ENCODE data around the gene NR6A1. TPM values are rescaled to one million over a fixed set of nuclear protein-coding genes. Genes with fewer than 3 reads are reported as not detected.

Gene NR6A1
- total RNA-seq, 4 donors from 2014 or later: 1.7 to 8.4 (median 5.5) TPM

DNA sequence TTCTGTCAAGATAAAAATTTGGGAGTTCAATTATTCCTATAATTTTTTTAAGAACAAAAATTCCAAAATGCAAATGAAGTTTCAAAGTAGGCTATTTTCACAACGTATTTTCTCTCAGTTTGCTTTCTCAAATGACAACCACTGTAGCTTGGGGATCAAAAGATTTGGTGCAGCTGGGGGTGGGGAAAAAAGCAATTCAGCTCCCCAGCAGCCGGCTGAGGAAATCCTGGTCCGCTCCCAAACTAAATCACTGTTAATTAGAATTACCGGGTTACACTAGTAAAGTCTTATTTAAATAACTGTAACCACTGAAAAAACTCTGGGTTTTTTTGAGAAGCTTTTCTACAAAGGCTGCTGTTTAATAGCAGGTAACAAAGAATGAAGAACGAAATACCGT lies 5.7 kb downstream of the NR6A1 start:
- no peak for DNase-seq (ENCODE audit: low spot score in 2 of 2)

DNA sequence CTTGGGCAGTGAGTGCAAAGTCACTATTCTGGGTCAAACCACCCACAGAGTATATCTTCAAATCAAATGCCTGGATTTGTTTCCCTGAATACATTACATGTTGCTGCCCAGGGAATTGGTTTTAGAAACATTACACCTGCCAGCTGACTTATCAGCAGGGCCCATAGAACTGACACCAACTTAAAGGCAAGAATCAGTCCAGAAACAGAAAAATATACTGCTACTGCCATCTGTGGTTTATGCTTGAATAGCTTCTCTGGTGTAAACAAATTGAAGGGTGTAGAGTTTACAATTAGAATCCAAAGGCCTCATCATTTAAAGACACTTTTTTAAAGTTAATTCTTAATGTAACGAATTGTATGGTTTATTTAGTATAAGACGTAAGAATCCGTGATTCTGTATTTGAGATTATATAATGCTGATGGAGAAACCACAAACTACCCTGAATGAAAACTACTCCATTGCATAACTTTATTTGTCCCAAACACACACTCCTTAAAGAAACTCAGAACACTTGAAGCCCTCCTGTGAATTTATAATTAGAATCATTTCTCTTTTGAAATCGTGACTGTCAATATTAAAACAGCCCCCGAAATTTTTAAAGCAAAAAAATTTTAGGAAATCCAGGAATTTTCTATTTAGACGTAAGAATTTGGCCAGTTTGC lies 6.2 kb downstream of the NR6A1 start:
- TF ChIP-seq, protein P1, sequence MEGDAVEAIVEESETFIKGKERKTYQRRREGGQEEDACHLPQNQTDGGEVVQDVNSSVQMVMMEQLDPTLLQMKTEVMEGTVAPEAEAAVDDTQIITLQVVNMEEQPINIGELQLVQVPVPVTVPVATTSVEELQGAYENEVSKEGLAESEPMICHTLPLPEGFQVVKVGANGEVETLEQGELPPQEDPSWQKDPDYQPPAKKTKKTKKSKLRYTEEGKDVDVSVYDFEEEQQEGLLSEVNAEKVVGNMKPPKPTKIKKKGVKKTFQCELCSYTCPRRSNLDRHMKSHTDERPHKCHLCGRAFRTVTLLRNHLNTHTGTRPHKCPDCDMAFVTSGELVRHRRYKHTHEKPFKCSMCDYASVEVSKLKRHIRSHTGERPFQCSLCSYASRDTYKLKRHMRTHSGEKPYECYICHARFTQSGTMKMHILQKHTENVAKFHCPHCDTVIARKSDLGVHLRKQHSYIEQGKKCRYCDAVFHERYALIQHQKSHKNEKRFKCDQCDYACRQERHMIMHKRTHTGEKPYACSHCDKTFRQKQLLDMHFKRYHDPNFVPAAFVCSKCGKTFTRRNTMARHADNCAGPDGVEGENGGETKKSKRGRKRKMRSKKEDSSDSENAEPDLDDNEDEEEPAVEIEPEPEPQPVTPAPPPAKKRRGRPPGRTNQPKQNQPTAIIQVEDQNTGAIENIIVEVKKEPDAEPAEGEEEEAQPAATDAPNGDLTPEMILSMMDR (IDR thresholded peaks at IDR 0.05): peak in 4 of 5 experiments; percentile 13 to 28 (median 23)
- no peak for TF ChIP-seq POLR2A (IDR thresholded peaks at IDR 0.05)
- TF ChIP-seq EP300 (IDR thresholded peaks at IDR 0.05): no peak
- Histone ChIP-seq H3K9me3 (no peaks in the 10 kb centered on the region), H3K27ac (no peak overlapping the region), H3K4me3 (no peak overlapping the region), H3K4me1 (peaks cover 0 to 25% (median 8%) of the 10 kb centered on the region in 4 donors), H3K36me3 (no peaks in the 10 kb centered on the region), H3K27me3 (peaks cover 0 to 13% of the 10 kb centered on the region in 2 donors)
- DNase-seq (ENCODE audit: low spot score in 2 of 2): no peak
- 77 to 86% methylated on average over 6 of the region's 6 CpGs for WGBS, 2 donors

More for the DNA sequence above, 5.7 kb downstream of the NR6A1 start:
- H3K36me3 ChIP-seq: no peaks in the 10 kb centered on the region
- no peak for TF ChIP-seq EP300 (IDR thresholded peaks at IDR 0.05)
- TF ChIP-seq, protein P1 (IDR thresholded peaks at IDR 0.05): no peak
- no peak for TF ChIP-seq POLR2A (IDR thresholded peaks at IDR 0.05)
- WGBS, 2 donors: 82 to 87% methylated on average over 6 of the region's 6 CpGs
- no peak overlapping the region for H3K4me3 ChIP-seq
- H3K4me1 ChIP-seq: peaks cover 0 to 30% (median 10%) of the 10 kb centered on the region in 4 donors
- H3K27me3 ChIP-seq: peaks cover 0 to 15% of the 10 kb centered on the region in 2 donors
- no peak overlapping the region for H3K27ac ChIP-seq
- no peaks in the 10 kb centered on the region for H3K9me3 ChIP-seq

DNA sequence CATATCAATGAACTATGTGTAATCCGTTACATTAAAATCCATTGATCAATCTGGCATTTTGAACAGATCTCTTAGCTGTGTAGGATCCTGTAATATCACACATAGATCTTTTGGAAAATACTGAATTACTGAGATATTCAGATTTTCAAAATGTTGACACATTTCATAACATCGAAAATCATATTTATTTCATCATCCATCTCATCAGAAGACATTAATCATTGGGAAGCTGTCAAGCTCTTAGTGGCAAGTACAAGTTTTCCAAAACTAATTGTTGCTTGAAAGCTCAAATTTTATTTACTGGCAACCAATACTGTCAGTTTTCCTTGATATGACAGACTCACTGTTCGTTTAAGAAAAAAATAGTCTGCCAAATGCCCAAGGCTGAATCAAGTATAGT lies 8.5 kb downstream of the NR6A1 start:
- Histone ChIP-seq H3K4me1 (peaks cover 0 to 3% (median 1%) of the 10 kb centered on the region in 4 donors), H3K9me3 (no peaks in the 10 kb centered on the region), H3K36me3 (no peaks in the 10 kb centered on the region), H3K27me3 (peaks cover 0 to 9% of the 10 kb centered on the region in 2 donors), H3K4me3 (no peak overlapping the region), H3K27ac (no peak overlapping the region)
- TF ChIP-seq POLR2A (IDR thresholded peaks at IDR 0.05) (no peak), EP300 (IDR thresholded peaks at IDR 0.05) (no peak)
- TF ChIP-seq, protein P1 (IDR thresholded peaks at IDR 0.05): no peak
- 61 to 62% methylated on average over 3 of the region's 3 CpGs for WGBS, 2 donors
- no peak for DNase-seq (ENCODE audit: low spot score in 2 of 2)

DNA sequence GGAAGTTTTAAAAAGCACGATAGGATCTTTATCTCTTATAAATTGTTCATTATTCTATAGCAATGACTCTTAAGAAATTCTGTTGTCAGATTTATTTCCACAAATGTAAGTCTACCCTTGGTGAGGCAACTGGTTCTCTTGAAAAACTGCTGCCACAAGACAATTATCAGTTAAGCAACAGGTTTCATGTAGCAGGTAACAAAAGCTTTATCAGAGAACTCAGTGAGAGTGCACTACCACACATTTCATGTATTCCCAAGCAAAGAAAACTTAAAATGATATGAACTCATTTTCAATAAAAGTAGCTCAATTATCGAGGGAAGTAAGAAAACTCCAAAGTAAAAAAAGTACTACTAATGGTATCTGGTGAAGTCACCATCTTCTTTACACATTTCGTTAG lies 9.4 kb downstream of the NR6A1 start:
- DNase-seq (ENCODE audit: low spot score in 2 of 2): no peak
- 81 to 85% methylated on average over 3 of the region's 3 CpGs for WGBS, 2 donors
- Histone ChIP-seq H3K4me1 (no peaks in the 10 kb centered on the region), H3K36me3 (no peaks in the 10 kb centered on the region), H3K9me3 (no peaks in the 10 kb centered on the region), H3K27me3 (peaks cover 0 to 5% of the 10 kb centered on the region in 2 donors), H3K27ac (no peak overlapping the region), H3K4me3 (no peak overlapping the region)
- TF ChIP-seq POLR2A (IDR thresholded peaks at IDR 0.05) (no peak), EP300 (IDR thresholded peaks at IDR 0.05) (no peak)

DNA sequence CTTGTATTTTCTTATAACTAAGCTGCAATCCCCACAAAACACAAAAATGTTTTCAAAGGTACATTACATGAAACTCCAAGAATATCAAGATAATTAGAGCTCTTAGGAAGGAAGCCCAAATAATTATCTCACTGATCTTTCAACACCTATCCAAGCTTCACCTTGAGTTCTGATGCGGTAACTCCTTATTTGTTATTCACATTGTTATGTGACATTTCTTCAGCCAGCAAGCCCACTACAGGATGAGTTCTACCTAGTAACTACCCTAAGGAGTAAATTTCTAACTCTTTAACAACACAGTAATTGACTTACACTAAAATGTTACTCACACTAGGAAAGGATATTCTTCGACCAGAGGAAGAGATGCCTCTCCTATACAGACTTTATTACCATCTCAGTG lies 9.9 kb downstream of the NR6A1 start:
- no peak for TF ChIP-seq EP300 (IDR thresholded peaks at IDR 0.05)
- TF ChIP-seq POLR2A (IDR thresholded peaks at IDR 0.05): no peak
- TF ChIP-seq, protein P1 (IDR thresholded peaks at IDR 0.05): no peak
- peaks cover 0 to 5% of the 10 kb centered on the region in 2 donors for H3K27me3 ChIP-seq
- H3K4me3 ChIP-seq: no peak overlapping the region

More for the DNA sequence above, 9.9 kb downstream of the NR6A1 start:
- 79 to 85% methylated on average over 2 of the region's 2 CpGs for WGBS, 2 donors
- DNase-seq (ENCODE audit: low spot score in 2 of 2): no peak
- Histone ChIP-seq H3K4me1 (no peaks in the 10 kb centered on the region), H3K9me3 (no peaks in the 10 kb centered on the region), H3K36me3 (no peaks in the 10 kb centered on the region), H3K27ac (no peak overlapping the region)
